NCI-H1105 (cell line): ENCODE data around the gene LMCD1.
A peak's percentile ranks its signal among the peaks of the same experiment; 100 is the strongest.

Source experiments
- DNase-seq: peaks from one replicate; lab custom pipeline; 2025; lab: John Stamatoyannopoulos, UW

Gene LMCD1

DNA sequence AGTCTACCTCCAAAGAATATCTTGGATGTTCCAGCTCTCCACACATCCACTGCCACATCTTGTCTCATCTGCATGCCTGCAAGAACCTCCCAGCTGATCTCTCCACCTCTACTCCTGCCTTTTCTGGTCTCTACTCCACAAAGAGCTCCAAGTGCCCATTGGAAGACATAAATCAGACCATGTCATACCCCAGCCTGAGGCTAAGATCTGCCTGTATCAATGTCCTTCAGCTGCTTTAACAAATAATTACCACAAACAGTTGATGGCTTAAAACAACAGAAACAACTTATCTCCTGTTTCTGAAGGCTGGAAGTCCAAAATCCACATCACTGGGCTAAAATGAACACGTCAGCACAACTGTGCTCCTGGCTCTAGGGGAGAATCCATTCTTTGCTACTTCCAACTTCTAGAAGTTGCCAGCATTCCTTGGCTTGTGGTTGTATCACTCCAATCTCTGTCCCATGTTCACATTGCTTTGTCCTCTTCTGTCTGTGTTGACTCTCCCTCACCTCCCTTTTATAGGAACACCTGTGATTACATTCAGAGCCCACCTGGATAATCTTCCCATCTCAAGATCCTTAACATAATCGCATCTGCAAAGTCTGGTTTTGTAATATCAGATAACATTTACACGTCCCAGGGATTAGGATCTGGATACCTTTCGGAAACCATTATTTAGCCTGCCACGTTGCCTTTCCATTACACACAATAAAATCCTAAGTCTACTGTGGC lies 17.0 kb upstream of the LMCD1 start:
- no peak for DNase-seq

GRCh38 chr3:8485141-8485870 lies 16.3 kb upstream of the LMCD1 start:
- DNase-seq = no peak

DNA sequence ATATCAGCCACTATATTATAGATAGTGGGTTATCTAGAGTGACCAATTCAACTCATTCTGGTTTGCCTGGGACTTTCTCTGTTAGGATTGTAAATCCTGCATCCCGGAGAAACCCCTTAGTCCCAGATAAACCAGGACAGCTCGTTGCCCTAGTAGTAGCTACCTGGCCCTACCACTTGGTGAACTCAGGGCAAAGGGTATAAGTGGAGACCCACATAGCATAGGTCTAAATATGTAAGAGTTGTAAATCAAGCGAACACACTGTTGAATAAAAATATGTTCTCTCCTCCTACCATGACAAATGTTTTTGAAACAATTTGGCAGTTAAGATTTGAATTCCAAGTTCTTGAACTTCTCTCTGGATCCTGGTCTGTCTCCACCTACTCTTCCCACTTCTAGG lies 15.7 kb upstream of the LMCD1 start:
- DNase-seq = no peak

DNA sequence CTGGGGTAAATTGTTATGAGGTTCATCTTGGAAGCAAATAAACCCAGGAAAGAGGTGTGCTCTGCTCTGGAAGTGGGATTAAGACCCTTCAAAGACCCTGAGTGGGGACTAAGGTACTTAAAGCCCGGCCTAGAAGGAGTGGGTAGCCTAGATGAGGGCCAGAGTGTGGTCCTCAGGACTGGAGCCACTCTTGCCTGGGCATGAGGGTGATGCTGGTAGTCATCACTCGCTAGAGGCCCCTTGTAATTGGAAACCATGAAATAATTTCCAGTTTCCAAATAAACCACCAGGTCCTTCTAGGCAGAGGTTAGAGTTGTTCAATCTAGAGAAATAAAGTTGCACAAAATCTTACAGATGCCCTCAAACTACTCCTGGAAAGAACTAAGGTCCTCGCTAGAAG lies 15.2 kb upstream of the LMCD1 start:
- no peak for DNase-seq

DNA sequence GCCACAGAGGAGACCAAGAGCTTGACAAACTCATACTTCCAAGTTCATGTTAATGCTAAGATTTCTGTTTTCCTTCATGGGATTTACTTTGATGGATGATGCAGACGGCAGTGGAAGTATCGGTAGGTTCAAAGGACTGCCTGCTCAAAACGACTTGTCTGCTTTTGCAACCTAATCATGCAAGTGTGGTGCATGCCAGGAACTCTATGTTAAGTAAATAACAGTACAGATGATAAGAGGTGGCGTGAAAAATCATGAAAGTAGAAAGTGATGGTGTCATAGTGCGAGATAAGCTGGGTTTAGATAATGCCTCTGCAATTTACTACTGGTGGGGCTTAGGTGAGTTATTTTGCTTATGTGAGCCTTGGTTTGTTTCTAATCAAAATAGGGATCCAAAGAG lies 14.7 kb upstream of the LMCD1 start:
- no peak for DNase-seq

DNA sequence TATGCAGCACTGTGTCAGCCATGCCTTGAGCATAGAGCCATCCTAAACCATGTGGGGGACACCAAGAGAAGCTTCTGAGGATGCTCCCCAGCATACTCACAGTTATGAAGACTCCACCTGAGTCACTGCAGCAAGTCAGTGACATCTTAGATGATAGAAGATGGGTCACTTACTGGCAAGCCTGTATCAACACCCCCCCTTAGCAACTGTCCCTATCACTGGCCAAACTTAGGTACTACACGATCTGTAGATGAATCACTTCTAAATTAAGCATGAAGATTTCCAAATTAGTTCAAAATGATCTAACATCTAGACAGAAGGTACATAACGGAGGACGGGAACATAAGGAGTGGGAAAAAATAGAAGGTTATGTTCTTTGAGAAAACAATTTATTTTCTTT lies 13.2 kb upstream of the LMCD1 start:
- DNase-seq = no peak

GRCh38 chr3:8488877-8489276 lies 12.7 kb upstream of the LMCD1 start:
- no peak for DNase-seq

DNA sequence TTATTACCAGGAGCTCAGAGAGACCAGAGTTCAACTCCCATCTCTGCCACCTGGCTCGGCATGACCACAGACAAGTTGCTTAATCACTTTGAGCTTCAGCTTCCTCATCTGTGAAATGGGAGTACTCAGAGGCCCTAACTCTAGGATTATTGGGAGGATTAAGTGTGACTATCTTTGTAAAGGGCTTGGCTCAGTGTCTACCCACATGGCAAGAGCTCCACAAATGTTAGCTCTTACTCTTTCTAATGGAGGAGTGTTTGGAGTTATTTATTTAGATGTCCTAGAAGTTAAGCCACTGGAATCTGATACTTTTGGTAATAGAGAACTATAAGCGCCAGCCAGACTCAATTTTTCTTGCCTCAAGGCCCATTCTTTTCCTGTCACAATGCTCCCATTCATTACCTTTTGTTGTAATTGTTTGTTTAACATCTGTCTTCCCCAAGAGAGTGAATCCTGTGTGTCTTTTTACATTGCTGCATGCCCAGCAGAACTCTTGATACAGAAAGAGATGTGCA lies 12.3 kb upstream of the LMCD1 start:
- DNase-seq = no peak

- no peak for DNase-seq
Measured at GRCh38 chr3:8490079-8490552, 11.5 kb upstream of the LMCD1 start.

- no peak for DNase-seq
Measured at GRCh38 chr3:8491271-8492144, 10.1 kb upstream of the LMCD1 start.

- no peak for DNase-seq
Measured at GRCh38 chr3:8492744-8493511, 8.7 kb upstream of the LMCD1 start.

GRCh38 chr3:8493744-8494143 lies 7.9 kb upstream of the LMCD1 start:
- DNase-seq = no peak

DNA sequence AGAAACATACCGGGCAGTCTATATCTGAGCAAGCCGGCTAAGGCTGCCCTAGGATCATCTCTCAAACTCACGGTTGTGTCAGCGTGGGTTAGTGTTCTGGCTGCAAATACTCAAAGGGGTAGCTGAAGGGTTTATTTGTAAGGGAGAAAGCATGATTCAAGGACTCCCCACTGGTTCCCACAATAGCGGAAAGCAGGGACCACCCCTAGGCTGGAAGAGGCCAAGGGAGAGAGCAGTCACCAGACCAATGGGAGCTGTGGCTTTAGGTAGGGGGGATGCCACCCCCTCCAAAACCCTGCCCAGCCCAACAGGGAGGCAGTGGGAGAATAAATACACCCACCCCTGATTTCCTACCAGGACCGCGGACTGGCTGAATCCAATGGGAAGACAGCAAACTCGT lies 7.3 kb upstream of the LMCD1 start:
- DNase-seq = no peak

DNA sequence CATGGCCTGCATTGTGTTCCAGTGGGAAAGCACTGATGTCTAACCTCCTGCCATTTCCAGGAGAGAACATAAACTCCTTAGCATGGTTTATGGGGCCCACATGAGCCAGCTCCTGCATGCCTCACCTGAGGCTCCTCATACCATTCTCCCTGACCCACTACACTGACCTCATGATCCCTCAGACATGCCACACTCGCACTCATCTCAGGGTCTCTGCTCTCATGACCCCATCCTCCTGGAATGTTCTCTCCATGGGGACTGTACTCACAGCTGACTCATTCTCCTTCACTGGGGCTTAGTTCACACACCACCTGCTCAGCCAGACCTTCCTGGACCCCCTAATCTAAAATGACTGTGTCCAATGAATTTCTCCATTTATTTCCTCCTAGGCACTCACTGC lies 4.0 kb upstream of the LMCD1 start:
- no peak for DNase-seq

GRCh38 chr3:8499181-8499611 lies 2.4 kb upstream of the LMCD1 start:
- peak; percentile 11 for DNase-seq

DNA sequence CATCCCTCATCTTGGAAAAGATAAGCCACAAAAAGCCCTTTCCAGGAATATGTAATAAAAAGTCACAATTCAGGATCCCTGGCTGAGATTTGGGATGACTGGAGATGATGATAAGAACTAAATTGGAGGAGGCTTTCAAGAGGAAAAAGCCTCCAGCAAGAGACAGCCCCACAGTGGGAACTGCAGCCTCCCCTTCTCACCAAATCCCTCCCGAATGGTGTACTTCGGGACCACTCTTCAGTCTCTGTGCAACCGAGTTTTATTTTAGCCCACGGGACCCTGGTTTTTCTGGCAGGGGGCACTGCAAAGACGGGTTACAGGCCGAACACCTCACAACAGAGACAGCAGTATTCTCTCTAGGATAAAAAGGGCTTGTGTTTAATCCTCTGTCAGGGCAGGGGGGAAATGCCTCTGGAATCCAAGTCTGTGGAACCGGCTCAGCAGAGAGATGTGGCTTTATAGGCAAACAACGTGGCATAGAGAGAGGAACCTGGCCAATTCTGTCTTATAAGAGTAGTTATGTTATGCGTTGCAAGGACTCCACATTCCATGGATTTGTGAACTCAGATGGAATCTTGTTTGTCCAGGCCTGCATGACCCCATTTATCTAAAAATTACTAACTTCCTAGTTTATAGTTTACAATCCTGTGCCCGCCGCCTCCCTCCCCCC lies 1.2 kb upstream of the LMCD1 start:
- DNase-seq = no peak

- no peak for DNase-seq
Measured at GRCh38 chr3:8500989-8501370, 643 bp upstream of the LMCD1 start.

DNA sequence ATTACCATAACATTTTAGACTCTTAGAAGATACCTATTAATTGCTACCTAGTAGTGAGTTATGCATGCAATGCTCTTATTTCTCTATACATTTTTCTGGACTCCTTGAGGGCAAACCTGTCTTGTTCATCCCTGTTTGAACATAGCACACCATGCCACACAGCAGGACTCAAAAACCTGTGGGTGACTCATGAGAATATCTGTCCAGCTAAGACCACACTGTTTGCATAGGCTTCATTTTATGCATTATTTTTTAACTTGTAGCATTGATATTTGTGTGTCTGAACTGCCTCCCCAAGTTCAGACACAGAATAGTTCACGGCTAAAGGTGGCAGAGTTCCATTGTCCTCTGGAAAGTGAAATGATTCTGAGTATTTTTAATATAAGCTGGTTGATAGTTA lies 1.8 kb downstream of the LMCD1 start:
- DNase-seq = no peak

DNA sequence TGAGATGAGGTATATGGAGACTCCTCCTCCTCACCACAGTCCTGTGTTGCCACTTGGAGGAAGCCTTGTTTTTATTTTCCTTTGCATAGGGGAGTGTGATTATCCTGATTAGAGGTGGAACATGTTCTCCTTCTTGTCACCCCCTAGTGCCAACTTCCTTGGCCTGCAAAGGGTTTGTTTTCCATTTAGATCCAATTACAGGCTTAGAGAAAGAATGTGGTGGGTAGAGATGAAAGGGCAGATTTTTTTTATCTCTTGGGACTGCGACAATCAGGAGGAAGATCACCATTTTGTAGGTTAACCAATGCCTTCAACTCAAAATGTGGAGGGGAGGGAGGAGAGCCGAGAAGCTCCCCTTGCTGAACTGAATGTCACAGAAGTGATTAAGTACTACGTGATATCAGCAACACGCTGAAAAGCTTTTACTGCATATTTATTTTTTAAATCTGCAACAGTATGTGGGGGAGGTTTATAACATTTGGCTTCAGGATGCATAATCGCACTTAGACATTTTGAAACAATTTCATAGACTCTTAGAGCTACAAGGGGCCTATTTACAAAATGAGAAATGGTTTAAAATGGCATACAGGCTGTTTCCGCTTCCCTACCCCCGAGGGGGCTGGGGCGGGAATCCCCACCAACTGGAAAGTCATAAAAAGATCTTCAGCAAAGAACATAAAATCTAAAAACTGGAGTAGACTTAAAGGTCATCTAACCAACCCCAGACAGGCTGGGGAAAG lies 2.4 kb downstream of the LMCD1 start:
- DNase-seq = no peak

- DNase-seq = no peak
Measured at GRCh38 chr3:8504611-8504973, 3.0 kb downstream of the LMCD1 start.
